OCI-LY3 (cell line): ENCODE results near the gene LIPE.

Experiments used
- EZH2phosphoT487 ChIP-seq: fragments of 200-600 bp; shearing (Covaris generic); IDR thresholded peaks from 2 replicates; pipeline ENCODE4 v1.6.1; 2018; ENCODE audit warnings: antibody characterized with exemption, mixed run types, low read depth
- TF ChIP-seq, protein P1 (sequence below): fragments of 200-600, 300-600 bp; sonication (generic); IDR thresholded peaks from 2 replicates; pipeline ENCODE4 v1.5.1; 2014; ENCODE audit warnings: antibody characterized with exemption, low read length, low read depth

DNA sequence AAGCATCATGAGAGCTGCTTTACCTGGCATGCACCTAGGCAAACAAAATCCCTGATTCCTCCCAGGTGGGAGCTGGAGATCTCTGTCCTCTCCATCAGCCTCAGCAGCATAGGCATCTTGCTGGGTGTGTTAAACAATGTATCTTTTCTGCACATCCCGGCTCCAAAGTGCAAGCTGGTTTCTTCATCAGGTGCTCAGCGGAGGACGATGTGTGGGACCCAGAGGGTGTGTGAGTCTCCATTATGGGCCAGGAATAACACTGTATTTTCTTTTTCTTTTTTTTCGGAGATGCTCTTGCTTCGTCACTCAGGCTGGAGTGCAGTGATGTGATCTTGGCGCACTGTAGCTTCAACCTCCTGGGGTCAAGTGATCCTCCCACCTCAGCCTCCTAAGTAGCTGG is 47.0 kb downstream of the LIPE start:
- TF ChIP-seq, protein P1, sequence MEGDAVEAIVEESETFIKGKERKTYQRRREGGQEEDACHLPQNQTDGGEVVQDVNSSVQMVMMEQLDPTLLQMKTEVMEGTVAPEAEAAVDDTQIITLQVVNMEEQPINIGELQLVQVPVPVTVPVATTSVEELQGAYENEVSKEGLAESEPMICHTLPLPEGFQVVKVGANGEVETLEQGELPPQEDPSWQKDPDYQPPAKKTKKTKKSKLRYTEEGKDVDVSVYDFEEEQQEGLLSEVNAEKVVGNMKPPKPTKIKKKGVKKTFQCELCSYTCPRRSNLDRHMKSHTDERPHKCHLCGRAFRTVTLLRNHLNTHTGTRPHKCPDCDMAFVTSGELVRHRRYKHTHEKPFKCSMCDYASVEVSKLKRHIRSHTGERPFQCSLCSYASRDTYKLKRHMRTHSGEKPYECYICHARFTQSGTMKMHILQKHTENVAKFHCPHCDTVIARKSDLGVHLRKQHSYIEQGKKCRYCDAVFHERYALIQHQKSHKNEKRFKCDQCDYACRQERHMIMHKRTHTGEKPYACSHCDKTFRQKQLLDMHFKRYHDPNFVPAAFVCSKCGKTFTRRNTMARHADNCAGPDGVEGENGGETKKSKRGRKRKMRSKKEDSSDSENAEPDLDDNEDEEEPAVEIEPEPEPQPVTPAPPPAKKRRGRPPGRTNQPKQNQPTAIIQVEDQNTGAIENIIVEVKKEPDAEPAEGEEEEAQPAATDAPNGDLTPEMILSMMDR: no peak
- TF ChIP-seq EZH2phosphoT487: no peak
